SH-SY5Y (cell line): ENCODE measurements around the gene SLC6A12.

Experiments
- GATA2 ChIP-seq: IDR thresholded peaks from 2 replicates; pipeline ENCODE4 v1.6.1; 2011; ENCODE audit warnings: mild to moderate bottlenecking, low read depth, low read length
- GATA3 ChIP-seq: IDR thresholded peaks from 2 replicates; pipeline ENCODE4 v1.6.1; 2011; ENCODE audit warnings: low read depth, mild to moderate bottlenecking, low read length, moderate library complexity

GRCh38 chr12:252636-253035 lies 38.7 kb upstream of the SLC6A12 start:
- no peak for TF ChIP-seq GATA2
- TF ChIP-seq GATA3: no peak
